Bronchial epithelial cell (primary cell): ENCODE data around the gene FOXN3. TPM values are rescaled to one million over a fixed set of nuclear protein-coding genes. Genes with fewer than 3 reads are reported as not detected.
"Not testable (repeated sequence)": the region's sequence is repeated elsewhere in the genome, so short reads cannot be mapped to it uniquely, and the experiment has no call there.

Source experiments
- DNase-seq: peaks from one replicate; pipeline ENCODE4 v3.0.0-alpha.2; 2010; ENCODE audit warnings: low read depth
- FAIRE-seq: peaks from 2 replicates; lab custom pipeline; 2011; peaks lifted over from hg19 to GRCh38; lab: Jason Lieb, UNC
- H3K27me3 ChIP-seq: 2 replicates; pipeline ENCODE4 v1.5.1; 2011; ENCODE audit warnings: low read length; ENCODE audit not compliant: control insufficient read depth, insufficient read depth
- H3K36me3 ChIP-seq: 2 replicates; pipeline ENCODE4 v1.5.1; 2011; ENCODE audit warnings: low read length; ENCODE audit not compliant: control insufficient read depth, insufficient read depth
- H3K4me3 ChIP-seq: 2 replicates; pipeline ENCODE4 v1.5.1; 2011; ENCODE audit warnings: mild to moderate bottlenecking, low read depth, low read length, control low read depth
- CTCF ChIP-seq: IDR thresholded peaks from 2 replicates; pipeline ENCODE4 v1.5.1; 2011; ENCODE audit warnings: mild to moderate bottlenecking, moderate library complexity, low read length, control low read depth, inconsistent platforms; ENCODE audit not compliant: insufficient read depth, severe bottlenecking
- total RNA-seq: library from RNA; depleted of rRNA; stranded (reverse); fragments of >200 nt; gene quantifications from 2 replicates; pipeline ENCODE4 v1.2.1, GENCODE V29; 2014

FOXN3 gene
- total RNA-seq, 1 donor from 2014 or later, result 5.8 TPM

DNA sequence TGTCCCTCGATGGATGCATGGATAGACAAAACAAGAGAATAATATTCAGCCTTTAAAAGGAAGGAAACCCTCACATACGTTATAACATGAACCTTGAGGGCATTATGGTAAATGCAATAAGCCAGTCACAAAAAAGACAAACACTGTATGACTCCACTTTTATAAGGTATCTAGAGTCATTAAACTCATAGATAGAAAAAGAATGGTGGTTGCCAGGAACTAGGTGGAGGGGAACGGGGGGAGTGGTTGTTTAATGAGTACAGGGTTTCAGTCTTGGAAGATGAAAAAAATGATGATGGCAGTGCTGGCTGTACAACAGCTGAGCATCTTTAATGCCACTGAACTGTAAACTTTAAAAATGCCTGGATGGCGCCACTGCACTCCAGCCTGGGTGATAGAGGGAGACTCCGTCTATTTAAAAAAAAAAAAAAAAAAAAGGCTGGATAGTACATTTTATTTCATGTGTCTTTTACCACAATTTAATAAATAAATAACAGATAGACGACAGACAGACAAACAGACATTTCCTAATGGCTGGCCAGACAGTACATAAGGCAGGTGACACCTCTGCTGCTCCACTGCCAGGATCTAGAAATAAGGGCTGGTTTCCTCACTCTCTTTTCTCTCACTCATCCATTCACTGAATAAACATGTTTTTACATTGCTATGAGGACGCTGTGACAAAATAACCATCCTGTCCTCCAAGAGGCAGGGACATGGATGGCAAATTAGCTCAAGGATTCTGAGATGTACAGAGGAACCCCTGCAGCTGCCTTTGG is 118.8 kb downstream of the FOXN3 start:
- Histone ChIP-seq H3K36me3 (no peaks in the 10 kb centered on the region), H3K4me3 (no peak overlapping the region), H3K27me3 (no peaks in the 10 kb centered on the region)
- FAIRE-seq, result no peak
- no peak for DNase-seq
- TF ChIP-seq CTCF, result no peak

GRCh38 chr14:89296281-89296745 is 120.7 kb downstream of the FOXN3 start:
- DNase-seq (no peak), FAIRE-seq (no peak)
- Histone ChIP-seq H3K4me3 (no peak overlapping the region), H3K27me3 (no peaks in the 10 kb centered on the region), H3K36me3 (no peaks in the 10 kb centered on the region)
- TF ChIP-seq CTCF, result no peak

GRCh38 chr14:89294872-89295271 is 122.2 kb downstream of the FOXN3 start:
- no peaks in the 10 kb centered on the region for H3K36me3 ChIP-seq
- no peak overlapping the region for H3K4me3 ChIP-seq
- FAIRE-seq, result no peak
- no peak for DNase-seq
- H3K27me3 ChIP-seq, result no peaks in the 10 kb centered on the region
- TF ChIP-seq CTCF, result no peak

GRCh38 chr14:89294469-89294868 is 122.6 kb downstream of the FOXN3 start:
- not testable (repeated sequence) for FAIRE-seq, H3K27me3 ChIP-seq, H3K4me3 ChIP-seq, DNase-seq, H3K36me3 ChIP-seq

DNA sequence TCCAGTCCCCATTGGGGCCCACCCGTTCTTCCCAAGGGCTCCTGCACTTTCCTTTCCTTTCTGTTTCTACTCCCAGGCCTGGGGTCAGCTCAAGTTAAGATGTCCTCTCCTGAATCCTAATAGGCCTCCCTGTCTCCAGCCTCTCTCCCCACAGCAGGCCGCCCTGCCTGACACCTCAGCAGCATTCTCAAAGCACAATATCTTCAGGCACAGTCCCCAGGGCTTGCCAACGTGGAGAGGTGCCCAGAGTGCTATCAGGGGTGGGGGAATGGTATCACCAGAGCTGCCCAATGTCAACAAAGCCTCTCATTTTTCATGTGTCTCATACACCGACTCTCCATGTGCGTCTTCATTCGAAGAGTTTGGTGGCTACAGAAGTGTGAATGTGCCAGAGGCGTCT is 123.0 kb downstream of the FOXN3 start:
- FAIRE-seq, result no peak
- H3K4me3 ChIP-seq, result no peak overlapping the region
- DNase-seq, result no peak
- H3K27me3 ChIP-seq, result no peaks in the 10 kb centered on the region
- no peaks in the 10 kb centered on the region for H3K36me3 ChIP-seq
- no peak for TF ChIP-seq CTCF

DNA sequence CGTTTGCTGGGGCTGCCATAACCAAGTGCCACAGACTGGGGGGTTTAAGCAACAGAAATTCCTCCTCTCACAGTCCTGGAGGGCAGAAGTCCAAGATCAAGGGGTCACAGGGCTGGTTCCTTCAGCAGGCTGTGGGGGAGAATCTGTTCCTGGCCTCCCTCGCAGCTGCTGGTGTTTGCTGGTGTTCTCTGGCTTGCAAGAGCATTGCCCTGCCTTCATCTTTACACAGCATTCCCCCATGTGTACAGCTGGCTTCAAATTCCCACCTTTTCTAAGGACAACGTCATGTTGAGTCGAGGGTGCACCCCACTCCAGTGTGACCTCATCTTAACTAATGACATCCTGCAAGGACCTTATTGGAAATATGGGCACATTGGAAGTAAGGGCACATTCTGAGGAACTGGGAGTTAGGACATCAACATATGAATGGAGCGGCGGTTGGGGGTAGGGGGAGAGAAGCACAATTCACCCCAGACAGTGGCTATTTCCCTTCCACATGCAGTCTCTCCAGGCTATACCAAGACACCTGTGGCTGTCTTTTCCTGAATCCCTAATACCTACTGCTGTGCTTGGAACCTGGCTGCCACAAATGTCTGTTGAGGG is 123.6 kb downstream of the FOXN3 start:
- no peak for TF ChIP-seq CTCF
- Histone ChIP-seq H3K4me3 (no peak overlapping the region), H3K27me3 (no peaks in the 10 kb centered on the region), H3K36me3 (no peaks in the 10 kb centered on the region)
- DNase-seq (no peak), FAIRE-seq (no peak)
